Adrenal gland (tissue), 5 donors: ENCODE data around the gene SPART.

Experiments used
- POLR2A ChIP-seq, 2 donors: fragments of 450-650 bp; IDR thresholded peaks; one replicate each; pipeline ENCODE4 v1.6.1; 2017; ENCODE audit warnings: antibody characterized with exemption in 2 of 2, mild to moderate bottlenecking in 2 of 2, moderate library complexity in 1 of 2
- TF ChIP-seq, protein P1 (sequence below), 6 experiments: fragments of 450-650 bp in 4 of 6; fragments of 200-600 bp in 2 of 6; sonication (generic) in 1 of 6; IDR thresholded peaks; 1 replicate in 5 of 6; 2 replicates in 1 of 6; pipeline versions ENCODE4 v1.5.1 to v1.8.0; 2016 to 2021; ENCODE audit warnings: antibody characterized with exemption in 6 of 6, mild to moderate bottlenecking in 2 of 6, moderate library complexity in 1 of 6
- donor health status: DM: no; HTN: no; CAD: no.

GRCh38 chr13:36288794-36289391 is 57.3 kb downstream of the SPART start:
- TF ChIP-seq, protein P1, sequence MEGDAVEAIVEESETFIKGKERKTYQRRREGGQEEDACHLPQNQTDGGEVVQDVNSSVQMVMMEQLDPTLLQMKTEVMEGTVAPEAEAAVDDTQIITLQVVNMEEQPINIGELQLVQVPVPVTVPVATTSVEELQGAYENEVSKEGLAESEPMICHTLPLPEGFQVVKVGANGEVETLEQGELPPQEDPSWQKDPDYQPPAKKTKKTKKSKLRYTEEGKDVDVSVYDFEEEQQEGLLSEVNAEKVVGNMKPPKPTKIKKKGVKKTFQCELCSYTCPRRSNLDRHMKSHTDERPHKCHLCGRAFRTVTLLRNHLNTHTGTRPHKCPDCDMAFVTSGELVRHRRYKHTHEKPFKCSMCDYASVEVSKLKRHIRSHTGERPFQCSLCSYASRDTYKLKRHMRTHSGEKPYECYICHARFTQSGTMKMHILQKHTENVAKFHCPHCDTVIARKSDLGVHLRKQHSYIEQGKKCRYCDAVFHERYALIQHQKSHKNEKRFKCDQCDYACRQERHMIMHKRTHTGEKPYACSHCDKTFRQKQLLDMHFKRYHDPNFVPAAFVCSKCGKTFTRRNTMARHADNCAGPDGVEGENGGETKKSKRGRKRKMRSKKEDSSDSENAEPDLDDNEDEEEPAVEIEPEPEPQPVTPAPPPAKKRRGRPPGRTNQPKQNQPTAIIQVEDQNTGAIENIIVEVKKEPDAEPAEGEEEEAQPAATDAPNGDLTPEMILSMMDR (IDR thresholded peaks at IDR 0.05), result no peak
- no peak for TF ChIP-seq POLR2A (IDR thresholded peaks at IDR 0.05)
